GM18951 (cell line): ENCODE data around the gene MN1.

Source experiments
- POLR2A ChIP-seq: IDR thresholded peaks from 4 replicates; pipeline ENCODE4 v1.6.1; 2011; ENCODE audit warnings: mild to moderate bottlenecking; ENCODE audit not compliant: insufficient read length, insufficient read depth; ENCODE audit errors: extremely low read depth
- in situ Hi-C: fragments of 300-500 bp; cut with MboI; formaldehyde crosslinking; loops from one replicate; pipeline ENCODE4 v1.12.0; 2022; ENCODE audit warnings: low sequenced_read_pairs, mixed read lengths, inconsistent platforms; ENCODE audit not compliant: unreplicated experiment

Gene MN1

DNA sequence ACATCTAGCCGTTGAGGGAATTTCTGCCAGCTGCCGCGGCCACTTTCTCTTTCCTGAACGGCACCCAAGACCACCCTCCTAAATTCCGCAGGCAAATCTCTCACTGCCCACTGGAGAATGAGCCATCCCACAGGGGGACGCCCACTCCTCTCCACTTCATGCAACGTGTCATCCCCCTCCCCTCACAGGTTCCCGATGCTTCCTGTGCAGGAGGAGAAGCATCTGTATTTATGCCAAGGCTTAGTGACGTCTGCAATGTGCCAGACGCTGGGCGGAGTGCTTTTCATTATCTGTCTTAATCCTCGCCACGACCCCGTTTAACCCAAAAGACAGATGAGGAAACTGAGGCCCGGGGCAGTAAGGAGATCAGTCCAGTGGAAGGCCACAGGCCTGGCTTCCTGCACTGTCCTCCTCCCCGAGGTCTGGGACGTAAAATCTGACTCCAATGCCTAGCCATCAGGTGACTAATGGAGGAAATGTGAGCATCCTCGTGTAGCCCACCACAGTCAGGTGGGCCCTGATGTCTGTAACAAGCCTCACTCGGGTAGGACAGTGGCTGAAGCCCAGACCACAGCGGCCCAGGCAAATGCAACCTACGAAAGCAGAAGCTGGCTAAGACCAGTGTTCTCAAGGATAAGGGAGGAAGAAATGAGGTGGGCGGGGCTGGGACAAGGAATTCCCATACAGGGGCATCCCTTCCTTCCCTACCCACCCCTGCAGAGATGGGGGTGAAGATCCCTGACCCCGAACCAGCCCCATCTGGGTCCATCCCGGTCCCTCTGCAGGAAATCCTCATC is 23.1 kb downstream of the MN1 start:
- in situ Hi-C loops: no loop called here
- no peak for TF ChIP-seq POLR2A

DNA sequence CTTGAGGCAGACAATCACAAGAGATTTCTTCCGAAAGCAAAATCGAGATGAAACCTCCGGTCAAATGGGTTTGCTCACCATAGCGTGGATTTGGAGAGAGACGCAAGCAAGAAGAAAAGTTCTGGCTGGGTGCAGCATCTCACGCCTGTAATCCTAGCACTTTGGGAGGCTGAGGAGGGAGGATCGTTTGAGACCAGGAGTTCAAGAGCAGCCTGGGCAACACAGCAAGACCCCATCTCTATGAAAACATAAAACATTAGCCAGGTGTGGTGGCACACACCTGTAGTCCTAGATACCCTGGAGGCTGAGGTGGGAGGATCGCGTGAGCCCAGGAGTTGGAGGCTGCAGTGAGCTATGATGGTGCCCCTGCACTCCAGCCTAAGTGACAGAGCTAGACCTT is 24.4 kb downstream of the MN1 start:
- in situ Hi-C loops: no loop called here
- no peak for TF ChIP-seq POLR2A

DNA sequence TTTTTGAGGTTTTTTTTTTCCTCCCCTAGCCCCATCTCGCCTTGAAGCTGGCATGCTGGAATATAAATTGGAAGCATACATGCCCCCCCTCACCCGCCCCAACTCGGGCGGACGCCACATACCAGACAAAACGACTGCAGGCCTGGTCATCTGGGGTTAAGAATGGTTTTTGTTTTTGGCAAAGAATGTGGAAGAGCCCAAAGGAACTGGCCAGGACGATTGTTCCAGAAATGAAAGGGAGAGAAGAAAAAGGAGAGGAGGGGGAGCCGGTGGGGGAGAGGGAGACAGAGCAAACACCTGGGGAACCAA is 25.0 kb downstream of the MN1 start:
- TF ChIP-seq POLR2A: no peak
- in situ Hi-C loops: no loop called here

DNA sequence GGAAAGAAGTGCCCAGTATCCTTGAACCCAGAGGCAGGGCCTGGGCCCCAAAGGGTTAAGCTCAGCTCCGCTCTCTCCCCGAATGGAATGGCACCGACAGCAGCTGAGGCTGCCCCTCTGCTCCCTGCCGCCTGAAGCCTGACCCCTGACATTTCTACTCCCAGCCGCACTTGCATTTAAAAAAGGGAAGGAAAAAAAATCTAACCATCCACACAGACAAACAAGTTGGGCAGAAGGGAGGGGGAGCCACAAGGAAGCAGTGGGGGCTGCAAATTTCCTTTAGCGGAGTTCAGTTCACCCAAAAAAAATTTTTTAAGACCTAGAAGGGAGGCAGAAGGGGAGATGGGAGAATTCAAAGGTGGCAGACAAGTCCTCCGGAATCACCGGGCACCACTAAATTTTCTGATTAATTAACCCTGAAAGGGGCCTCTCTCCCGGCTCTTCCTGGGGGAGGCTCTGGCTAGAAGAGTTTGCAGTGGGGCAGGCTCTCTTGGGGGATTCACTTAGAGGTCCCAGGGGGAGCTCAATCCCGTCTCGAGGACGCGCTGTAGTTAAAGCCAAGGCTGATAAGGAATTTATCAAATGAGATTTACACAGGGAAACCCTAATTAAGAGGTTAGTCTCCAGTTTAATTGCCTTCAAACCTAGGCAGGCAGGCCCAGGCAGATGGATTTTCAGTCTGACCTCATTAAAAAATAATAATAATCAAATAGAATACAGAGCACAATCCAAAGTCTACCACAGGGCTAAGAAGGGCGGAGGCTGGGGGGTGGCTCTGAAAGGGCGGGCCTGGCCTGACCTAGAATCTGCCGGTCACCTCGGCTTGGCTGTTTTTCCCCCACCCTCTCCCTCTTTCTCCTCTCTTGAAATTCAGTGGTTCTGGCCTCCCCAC is 25.6 kb downstream of the MN1 start:
- TF ChIP-seq POLR2A: no peak
- in situ Hi-C loops: no loop called here

DNA sequence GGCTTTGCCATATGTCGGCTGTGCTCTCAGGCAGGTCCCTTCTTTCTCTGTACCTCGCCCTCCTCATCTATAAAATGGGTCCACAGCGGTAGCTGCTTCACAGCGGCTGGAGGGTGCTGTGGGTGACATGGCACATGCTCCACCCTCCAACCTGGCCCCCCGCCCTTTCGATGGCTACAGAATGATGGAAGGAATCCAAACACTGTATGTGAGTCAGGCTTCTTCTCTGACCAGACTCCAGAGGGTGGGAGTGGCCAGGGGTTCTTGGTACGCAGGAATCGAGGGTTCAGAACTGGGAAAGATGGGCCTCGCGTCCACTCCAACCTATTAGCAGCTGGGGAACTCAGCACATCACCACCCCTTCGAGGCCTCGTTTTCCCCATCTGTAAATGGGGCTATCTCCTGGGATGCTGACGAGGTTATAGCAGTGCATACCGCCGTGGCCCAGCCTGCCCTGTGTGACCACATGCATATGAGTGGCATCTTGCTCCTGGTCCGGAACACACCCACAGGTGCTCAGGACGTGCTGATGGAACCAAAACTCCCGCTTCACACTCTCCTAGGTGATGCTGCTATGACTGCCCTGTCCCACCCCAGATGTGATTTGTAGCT is 26.4 kb downstream of the MN1 start:
- no peak for TF ChIP-seq POLR2A

DNA sequence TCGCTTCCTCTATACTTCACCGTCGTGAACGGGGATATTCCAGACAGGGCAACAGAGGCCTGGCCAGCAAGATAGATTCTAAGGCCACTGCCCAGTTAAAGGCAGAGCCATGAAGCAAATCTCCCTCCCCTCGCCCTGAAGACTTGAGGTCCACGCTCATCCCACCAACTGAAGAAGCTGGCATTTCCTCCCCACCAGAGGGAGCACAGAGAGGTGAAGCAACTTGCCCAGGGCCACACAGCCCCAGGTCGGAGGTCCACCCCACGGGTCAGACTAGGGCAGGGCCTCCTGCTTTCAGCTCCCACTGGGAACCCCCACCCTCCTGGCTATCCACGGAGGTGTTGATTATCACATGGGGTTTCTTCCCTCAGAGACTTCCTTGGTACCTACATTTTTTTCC is 27.4 kb downstream of the MN1 start:
- TF ChIP-seq POLR2A: no peak
- in situ Hi-C loops: no loop called here

More for the DNA sequence above, 26.4 kb downstream of the MN1 start:
- in situ Hi-C loops: no loop called here

DNA sequence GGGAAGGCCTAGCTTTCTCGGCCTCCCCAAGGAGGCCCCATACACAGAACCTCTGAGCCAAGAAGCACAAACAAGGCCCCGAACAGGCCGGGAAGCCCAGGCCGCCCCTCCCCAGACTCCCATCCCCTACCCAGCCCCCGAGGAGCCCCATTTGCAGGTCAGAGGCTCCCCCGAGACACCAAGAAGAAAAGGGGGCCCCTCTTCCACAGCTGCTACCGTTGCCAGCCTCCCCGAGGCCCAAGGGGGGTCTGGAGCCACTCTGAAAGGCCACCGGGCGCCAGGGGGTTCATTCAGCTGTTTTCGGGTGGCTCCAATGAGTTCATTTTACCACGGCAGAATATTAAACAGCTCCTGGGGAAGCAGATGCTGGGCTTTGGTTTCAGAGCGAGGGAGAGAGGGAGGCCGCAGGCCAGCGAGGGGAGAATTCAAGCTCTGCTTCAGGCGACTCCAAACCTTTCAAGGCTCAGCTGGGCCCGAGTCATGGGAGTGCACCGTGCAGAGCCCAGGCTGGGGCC is 28.5 kb downstream of the MN1 start:
- no peak for TF ChIP-seq POLR2A
- in situ Hi-C loops: no loop called here

DNA sequence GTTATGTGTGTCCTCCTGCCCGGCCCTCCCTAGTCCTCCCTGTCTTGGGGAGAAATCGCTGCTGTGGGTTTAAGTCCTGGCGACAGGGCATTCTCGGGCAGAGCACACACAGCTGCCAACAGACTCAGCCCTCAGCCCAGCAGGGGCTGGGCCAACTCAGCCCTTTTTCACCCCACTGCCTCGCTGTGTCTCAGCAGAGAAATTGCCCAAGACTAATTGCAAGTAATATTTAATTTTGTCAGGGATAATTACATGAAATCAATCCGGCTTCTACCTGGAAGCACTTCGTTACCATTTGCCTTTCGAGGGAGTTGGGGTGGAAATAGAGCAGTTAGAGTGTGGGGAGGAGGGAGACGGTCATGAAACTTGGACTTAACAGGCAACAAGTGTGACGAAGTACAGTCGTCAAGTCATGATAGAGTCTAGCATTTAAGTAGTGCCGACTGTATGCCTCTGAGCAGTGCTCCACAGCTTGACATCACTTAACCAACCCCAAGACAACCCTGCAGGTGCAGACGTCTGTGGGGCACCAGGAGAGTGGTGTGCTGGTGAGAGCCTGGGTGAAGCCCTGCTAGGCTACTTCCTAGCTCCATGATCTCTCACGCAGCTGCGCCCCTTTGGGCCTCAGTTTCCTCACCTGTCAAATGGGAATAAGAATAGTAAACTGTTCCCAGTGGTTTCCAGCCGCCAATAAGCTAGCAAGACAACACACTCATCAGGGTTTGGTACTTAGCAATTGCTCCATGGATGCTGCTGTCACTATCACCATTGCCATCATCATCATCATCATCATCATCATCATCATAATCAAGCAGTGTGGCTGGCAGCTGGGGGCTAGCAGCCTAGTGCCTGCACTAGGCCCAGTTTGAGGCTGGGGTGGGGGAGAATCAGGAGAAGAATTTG is 29.2 kb downstream of the MN1 start:
- in situ Hi-C loops: no loop called here
- TF ChIP-seq POLR2A: no peak

DNA sequence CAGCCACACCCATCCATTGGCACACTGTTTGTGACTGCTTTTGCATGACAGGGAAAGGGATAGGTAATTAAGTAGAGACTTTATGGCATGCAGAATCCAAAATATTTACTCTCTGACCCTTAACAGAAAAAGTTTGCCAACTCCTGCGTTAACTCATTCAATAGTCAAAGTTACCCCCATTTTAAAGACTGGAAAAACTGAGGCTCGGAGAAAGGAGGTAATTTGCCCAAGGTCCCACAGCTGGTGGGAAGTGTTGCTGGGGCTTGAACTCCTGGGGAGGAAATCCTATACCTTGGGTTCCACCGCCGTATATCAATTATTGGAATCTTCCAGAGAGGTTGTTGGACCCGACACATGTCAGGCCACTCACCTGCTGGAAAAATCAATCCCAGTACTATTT is 29.9 kb downstream of the MN1 start:
- in situ Hi-C loops: no loop called here
- TF ChIP-seq POLR2A: no peak

DNA sequence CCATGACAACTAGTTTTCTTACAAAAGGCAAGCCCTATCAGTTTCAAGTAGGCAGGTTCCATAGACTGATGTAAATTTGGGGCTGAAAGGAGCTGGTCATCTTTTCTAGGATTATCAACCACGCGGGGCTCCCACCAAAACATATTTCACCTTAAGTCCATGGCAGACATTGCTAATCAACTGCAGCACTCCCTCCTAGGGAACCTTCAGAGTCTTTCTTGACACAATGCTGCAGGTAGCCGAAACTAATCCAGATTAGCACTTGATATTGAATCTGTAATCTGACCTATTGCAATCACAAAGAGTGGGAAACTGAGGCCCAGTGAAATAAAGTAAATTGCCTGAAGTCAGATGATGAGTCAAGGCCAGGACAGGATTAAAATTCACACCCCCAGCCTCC is 32.5 kb downstream of the MN1 start:
- in situ Hi-C loops: no loop called here
- TF ChIP-seq POLR2A: no peak

DNA sequence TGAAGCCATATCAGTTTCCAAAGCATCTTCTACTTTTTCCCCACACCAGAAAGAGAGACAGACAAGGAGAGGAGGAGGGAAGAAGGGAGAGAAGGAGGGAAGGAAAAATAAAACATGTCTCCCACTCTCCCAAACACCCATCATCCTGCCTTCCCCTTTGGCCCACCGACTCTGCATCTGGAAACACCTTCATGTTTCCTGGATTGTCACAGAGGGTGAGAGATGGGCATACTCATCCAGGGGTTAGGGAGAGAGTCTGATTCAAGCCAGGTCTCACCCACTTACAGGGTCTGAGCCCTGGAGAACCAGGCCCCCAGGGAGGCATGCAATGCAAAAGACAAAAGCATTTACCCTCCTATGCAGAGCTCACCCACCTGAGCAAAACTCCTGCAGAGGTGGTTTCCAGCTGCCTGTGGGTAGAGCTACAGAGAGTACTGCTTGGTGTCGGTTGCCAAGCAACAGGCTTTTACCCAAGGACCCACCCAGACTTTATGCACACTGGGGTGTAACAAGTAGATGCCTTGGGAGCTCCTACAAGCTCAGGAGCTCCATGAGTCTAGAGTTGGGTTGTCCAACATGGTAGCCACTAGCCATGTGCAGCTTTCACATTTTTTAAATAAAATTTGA is 33.4 kb downstream of the MN1 start:
- TF ChIP-seq POLR2A: no peak
- in situ Hi-C loops: no loop called here

DNA sequence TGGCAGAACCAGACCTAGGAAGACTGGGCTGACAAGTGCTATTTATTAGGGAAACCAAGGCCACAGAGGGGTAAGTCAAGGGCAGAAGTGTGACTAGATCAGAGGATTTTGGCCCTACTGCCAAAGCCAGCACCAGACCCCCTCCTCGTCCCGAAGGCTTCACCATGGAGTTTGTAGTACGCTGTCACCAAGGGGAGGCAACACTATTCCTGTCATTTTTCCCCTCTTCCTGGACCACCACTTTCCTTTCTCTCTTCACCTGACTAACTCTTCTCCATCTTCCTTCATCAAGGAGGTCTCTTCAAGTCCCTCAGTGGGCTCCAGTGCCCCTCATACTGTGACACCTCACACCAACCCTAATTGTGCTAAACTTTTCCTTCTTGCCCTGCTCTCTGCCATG is 34.9 kb downstream of the MN1 start:
- in situ Hi-C loops: no loop called here
- TF ChIP-seq POLR2A: no peak

DNA sequence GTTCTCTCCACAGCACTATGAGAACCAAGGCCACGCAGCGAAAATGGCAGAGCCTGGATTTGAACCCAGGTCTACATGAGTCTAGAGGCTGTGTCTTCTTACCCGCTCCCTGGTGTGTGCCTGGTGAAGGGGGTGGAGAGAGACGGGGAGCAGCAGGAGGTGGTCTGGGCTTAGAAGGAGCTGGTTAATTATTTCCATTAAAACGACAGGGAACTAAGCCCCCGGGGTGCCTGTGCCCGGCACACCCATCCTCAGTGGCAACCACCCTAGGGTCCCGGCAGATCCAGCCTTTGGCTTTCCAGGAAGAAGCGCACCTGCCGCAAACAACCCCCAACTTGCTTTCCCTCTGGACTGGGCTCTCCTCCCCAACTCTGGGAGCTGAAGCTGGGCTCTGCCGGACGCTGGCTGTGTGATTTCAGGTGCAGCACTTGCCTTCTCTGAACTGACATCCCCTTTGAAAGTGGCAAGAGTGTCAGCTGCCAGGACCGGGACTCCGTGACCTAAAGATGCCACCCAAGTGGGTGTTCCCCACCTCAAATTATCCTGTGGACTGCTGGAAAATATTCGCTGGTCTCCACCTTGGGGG is 35.8 kb downstream of the MN1 start:
- in situ Hi-C loops: no loop called here
- no peak for TF ChIP-seq POLR2A
